ENCODE results near the gene ZFX.

ZFX gene

DNA sequence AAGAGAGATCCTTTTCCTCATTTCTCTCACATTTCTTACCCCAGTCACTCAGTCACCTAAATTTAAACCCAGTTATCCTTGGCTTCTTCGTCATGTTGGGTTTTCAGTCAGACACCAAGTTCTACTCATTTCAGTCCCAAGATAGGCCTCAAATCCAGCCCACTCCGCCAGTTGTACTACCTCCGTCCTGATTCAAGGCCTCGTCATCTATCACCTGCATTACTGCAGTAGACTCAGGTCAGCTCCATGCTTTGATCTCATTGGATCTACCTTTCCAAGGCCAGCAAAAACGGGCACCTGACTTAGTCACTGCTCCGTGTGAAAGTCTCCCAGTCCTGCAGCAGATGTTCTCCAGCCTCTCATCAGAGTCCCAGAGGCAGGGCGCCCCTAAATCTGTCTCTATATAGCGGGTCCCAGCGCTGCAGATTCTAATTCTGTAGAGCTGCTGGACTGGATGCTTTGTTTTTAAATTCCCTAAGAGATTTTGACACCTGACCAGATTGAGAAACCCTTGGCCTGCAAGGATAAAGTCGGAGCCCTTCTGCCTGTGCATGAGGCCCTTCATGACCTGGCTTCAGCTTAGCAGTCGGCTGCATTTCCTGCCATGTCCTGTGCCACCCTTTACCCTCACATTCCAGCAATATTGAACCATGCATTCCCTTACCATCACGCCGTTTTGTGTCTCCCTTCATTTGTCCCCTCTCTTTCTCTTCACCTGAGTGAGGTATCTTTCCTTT is 53.7 kb downstream of the ZFX start:
- DNase-seq = no peak

DNA sequence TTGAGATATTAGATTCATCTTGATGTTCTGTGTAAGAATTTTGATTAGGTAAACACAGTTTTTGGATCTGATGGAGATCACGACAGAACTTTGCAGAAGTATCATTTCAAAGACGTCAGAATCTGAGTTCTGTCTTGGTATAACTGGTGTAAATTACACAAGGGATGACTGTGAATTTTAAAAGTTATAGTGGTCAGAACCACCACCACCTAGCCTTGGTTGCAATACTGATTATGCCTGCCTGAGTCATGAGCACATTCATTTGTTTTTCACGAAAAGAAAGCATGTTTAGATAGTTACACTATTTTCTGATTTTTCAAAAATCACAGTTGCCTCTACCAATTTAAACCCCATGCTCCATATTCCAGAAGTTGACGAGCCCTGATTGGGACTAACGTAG is 54.8 kb downstream of the ZFX start:
- no peak for DNase-seq

DNA sequence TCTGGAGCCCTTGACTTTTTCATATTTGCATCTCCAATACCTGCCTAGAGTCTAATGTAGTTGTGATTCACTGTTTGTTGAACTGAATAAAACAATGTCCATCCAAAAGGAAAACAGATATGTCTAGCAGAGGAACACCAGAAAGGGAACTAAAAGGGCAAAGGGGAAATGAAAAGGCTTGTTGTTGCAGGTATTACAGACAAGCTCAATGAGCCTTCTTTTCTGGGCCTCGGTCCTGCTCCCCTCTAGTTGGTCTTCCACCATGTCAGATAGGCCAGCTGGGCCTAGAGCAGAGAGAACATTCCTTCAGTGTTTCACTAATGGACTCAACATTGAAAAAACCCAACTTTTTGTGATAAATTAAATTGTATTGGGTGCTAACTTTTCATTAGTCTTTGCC is 55.4 kb downstream of the ZFX start:
- DNase-seq = no peak

DNA sequence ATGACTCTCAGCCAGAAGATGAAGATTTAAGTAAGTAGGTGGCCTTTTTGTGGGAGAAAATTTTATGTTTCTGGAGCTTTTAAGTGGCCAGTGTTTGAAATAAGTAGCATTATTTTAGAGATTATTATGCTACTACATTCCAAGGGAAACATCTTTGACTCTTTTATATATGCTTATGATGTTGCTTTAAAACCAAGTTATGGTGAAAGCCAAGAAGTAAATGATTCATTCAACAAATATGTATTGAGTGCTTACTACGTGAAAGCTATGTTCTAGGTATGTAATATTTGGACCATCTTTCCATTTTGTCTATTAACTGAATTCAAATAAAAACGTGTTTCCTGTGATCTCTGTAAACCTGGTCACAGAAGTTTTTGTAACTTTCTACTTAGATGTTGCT is 58.3 kb downstream of the ZFX start:
- DNase-seq = peak; percentile 39

DNA sequence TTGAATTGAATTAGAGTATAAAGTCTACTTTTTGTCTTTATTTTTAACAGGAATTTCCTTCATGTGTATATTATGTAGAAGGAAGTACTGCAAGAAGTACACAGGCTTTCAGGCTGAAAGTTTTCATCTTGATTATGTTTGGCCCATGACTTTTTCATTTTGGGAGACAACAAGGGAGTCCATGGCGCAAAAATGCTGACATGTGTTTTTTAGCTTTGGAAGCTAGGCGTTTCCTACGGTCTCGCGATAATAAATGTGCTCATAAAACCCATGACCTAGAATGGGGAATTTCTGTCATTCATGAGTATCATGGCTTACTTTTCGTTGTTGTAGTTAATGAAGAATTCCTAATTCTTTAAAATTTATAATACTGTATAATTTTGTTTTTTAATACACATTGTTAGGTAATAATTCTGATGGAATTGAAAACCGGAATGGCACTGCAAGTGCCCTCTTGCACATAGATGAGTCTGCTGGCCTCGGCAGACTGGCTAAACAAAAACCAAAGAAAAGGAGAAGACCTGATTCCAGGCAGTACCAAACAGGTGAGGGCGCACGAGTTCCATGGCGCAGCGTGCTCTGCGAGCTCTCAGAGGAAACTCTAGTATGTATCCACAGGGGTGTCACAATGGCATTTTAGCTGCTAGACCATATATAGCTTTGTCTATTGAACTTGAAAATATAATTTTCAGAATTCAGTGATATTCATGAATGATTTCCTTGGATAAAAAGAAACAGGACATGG is 59.1 kb downstream of the ZFX start:
- DNase-seq = no peak

DNA sequence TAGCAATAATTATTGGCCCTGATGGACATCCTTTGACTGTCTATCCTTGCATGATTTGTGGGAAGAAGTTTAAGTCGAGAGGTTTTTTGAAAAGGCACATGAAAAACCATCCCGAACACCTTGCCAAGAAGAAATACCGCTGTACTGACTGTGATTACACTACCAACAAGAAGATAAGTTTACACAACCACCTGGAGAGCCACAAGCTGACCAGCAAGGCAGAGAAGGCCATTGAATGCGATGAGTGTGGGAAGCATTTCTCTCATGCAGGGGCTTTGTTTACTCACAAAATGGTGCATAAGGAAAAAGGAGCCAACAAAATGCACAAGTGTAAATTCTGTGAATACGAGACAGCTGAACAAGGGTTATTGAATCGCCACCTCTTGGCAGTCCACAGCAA is 60.7 kb downstream of the ZFX start:
- no peak for DNase-seq

DNA sequence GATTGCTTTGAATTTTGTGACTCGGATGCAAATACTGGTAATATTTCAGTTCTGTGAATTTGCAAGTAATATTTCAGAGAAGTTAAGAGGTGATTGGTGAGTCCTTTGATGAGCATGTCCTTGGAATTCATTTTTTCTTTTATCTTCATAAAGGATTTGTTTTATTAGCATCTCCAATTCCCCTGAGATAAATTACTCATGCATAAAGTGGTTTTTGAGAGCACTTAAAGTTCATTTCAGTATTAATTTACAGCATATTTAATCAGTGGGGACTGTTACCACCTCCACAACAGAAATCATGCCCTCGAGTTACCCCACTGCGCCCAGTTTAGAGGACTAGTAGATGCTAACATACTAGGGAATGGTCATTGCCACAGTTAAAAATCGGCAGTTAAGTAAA is 65.0 kb downstream of the ZFX start:
- peak; percentile 5 for DNase-seq

DNA sequence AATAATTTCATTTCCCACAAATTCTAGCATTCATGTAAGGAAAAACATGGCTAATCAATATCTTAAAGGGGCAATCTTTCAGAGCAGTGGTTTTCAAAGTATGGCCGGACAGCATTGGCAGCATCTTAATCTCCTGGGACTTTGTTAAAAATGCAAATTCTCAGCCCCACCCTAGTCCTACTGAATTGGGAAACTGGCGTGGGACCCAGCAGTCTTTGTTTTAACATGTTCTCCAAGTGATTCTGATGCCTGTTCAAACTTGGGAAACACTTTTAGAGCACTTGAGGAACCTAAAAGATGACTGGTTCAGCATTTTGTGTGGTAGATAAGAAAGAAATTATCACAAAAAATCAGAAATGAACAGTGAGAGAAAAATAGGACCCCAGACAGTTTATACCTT is 65.7 kb downstream of the ZFX start:
- DNase-seq = no peak

DNA sequence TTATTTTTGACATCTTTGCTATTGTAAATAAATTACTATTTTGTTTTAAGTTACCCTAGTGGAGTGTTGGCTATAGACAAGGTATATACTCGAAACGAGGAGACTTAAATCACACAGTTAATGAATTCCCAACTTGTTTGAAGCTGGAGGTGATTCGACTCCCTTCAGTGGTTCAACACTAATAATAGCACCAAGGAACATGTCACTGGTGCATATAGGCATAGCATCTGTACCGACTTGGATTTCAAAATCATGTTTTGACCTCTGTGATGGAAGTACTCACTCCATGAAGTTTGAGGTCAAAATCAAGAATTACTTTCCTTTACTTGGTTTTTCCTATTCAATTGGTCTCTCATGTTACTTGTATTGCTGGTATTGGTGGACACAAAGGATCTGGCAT is 66.5 kb downstream of the ZFX start:
- no peak for DNase-seq

DNA sequence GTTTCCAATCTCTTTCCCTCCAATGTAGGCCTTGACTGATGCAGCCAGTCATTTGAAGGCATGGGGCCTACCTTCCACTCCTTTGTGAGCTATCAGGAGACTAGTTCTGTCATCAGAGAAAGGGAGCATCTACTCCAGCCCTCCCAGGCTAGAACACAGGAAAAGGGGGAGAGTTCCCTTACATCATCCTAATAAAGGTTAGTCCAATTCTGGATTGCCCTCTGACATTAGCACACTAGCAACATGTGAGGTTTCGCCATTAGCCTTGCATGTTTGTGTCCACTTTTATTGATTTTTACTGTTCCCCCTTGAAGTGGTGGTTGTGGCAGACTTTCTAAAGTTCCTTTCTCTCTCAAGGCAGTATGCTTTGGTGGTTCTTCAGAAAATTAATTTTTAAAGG is 67.3 kb downstream of the ZFX start:
- no peak for DNase-seq

DNA sequence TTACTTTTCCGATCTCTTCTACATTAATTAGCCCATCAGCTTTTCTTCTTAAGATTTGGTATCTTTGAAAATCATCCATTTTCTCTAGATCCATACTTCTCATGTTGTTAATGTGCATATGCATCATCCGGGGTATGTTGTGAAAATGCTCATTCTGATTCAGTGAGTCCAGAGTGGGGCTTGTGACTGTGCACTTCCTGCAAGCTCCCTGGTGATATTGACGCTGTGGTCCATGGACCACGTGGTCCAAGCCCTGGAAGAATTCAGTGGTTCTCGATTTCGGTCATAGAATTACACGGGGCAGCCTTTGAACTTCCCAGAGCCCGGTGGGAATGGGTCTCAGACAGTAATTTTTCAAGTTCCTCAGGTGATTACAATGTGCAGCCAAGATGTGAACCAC is 69.8 kb downstream of the ZFX start:
- no peak for DNase-seq

DNA sequence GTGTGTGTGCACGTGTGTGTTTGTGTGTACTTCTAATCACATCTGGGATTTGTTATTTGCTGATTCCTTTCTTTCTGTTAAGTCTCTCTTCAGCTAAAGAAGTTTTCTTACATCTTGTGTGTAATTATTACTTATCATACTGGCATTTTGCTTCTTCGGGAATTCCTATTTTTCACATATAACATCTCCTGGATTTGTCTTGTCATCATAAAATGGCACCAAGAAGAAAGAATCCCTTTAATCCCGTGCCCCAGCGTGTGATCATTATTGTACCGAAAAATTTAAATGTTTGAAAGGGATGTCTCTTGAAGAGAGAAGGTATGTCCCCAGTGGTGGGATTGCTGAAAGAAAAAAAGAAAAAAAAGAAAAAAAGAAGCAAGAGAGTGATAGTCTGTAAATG is 72.3 kb downstream of the ZFX start:
- DNase-seq = no peak

DNA sequence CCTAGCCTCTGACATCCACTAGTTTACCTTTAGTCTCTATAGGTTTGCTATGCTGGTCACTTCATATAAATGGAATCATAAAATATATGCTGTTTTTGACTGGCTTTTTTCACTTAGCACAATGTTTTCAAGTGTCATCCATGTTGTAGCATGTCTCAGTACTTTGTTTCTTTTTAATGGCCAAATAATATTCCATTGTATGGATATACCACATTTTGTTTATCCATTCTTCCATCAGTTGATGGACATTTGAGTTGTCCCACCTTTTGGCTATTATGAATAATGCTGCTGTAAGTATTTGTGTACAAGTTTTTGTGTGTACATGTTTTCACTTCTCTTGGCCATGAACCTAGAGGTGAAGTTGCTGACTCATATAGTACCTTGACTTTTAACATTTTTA is 75.7 kb downstream of the ZFX start:
- DNase-seq = no peak

DNA sequence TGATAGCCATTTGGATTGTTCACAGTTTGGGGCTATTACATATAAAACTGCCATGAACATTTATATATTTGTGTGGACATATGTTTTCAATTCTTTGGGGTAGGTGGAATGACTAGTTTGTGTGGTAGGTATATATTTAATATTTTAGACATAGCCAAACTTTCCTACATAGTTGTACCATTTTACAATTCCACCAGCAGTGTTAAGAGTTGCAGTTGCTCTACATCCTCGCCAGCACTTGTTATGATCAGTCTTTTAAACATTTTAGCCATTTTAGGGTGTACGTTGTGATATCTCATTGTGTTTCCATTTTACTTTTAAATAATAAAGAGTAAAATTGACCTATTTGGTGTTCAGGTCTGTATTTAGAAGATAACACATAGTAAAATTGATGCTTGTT is 76.6 kb downstream of the ZFX start:
- no peak for DNase-seq

DNA sequence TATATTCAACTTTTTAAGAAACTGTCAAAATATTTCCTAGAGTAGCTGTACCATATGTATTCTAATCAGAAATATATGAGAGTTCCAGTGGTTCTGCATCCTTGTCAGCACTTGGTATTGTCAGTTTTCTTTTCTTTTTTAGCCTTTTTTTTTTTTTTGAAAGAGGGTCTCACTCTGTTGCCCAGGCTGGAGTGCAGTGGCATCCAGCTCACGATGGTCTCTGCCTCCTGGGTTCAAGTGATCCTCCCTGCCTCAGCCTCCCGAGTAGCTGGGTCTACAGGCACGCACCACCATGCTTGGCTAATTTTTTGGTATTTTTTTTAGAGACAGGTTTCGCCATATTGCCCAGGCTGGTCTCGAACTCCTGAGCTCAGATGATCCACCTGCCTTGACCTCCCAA is 79.1 kb downstream of the ZFX start:
- DNase-seq = no peak

DNA sequence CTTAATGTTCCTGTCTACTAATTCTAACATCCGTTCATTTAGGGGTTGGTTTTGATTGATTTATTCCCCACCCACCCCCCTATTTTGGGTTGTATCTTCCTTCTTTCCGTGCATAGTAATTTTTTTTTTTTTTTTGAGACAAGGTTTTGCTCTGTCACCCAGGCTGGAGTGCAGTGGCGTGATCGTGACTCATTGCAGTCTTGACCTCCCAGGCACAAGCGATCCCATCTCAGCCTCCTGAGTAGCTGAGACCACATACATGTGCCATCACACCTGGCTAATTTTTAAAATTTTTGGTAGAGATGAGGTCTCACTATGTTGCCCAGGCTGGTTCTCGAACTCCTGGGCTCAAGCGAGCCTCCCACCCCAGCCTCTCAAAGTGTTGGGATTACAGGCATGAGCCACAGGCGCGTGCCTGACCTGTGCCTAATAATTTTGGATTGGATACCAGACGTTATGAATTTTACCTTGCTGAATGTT is 79.9 kb downstream of the ZFX start:
- DNase-seq = no peak

DNA sequence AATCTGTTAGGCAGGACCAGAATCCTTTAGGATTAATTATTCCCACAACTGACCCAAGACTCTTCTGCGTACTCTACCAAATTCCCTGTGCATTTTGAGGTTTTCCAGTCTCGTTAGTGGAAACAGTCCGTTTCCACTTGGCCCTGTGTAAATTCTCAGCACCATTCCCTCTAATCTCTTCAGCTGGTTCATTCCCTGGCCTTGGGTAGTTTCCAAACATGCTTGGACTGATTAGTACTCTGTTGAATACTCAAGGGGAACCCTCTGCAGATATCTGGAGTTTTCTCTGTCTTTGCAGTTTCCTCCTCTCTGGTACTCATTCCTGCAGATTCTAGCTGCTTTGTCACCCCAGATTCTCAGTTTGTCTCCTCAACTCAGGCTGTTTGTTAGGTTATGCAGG is 80.4 kb downstream of the ZFX start:
- peak; percentile 11 for DNase-seq

DNA sequence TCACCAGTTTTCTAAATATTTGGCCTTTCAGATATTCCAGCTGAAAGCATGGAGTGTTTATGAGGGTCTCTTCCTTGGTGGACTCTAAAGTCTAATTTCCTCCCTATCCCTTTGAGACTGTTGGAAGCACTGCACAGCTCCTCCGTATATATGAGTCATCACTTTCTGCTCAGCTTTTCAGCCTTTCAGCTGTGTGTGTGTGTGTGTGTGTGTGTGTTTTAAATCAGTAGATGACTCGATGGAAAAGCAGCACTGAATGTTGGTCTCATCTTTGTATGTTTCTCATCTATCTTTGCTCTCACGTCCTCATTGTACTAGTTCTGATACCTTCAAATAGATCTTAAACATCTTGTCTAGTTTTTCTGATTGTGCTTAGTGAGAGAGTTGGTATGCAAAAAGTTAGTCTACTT is 81.6 kb downstream of the ZFX start:
- peak; percentile 88 for DNase-seq

DNA sequence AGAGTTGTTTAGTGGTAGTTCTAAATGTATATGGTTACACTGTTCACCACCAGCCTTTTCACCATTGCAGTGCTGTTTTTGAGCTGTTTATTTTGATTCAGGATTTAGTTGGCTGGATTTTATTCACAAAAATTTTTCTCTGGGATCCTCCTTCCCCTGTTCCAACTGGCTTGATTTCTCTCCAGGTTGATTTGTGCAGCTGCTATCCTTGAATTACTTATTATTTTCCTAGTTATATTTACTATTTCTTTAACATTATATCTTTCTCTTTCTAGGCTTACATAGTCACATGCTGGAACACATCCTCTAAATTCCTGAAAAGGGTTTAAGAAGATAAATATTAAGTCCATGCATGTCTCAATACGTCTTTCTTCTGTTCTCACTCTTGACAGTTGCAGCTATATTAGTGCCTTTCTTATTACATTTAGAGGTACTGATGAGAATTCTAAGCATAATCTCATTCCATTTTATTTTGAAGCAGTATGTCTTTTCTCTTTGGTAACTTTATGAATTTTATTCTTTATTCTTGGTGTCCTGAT is 82.2 kb downstream of the ZFX start:
- DNase-seq = no peak

DNA sequence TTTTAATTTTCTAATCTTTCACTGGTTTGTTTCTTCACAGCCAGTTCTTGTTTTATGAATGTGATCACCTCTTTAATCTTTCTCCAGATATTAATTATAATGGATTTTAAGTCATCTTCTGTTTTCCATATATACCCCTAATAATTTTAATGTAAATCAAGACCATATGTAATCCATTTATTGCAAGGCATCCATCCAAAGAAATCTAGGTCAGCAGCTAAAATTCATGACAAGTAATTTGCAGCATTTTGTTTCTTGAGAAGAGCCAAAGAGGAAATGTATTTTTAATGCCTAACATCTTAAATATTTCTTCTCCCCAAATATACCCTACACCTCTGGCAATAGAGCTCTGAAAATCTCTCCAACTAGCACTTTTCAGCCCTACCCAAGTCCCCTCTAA is 83.3 kb downstream of the ZFX start:
- DNase-seq = no peak

DNA sequence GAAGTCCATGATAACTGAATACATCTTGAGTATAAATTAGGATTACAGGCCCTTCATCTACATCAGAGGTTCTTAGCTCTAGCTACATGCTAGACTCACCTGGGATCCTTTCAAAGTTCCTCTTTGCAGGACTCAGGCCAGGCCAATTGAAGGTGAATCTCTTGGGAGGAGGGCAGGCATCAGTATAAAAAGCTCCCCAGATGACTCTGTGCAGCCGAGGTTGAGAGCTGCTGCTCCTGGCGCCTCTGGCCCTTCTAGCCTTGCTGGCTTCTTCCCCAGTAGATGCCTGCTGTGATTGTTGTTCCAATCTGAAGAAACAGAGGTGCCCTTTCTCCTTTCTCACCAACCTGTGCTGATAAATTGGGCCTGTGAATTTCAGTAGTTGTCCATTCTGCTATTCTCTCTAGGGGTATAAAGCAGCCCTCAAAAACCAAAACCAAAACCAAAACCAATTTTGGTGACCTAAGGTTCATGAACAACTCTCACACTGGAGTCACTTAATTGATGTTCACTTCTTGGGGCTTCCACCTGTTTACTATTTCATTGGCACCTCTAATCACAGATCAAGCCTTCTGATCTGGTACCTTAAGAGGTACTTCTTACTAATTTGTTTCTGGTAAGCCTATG is 85.7 kb downstream of the ZFX start:
- DNase-seq = no peak

DNA sequence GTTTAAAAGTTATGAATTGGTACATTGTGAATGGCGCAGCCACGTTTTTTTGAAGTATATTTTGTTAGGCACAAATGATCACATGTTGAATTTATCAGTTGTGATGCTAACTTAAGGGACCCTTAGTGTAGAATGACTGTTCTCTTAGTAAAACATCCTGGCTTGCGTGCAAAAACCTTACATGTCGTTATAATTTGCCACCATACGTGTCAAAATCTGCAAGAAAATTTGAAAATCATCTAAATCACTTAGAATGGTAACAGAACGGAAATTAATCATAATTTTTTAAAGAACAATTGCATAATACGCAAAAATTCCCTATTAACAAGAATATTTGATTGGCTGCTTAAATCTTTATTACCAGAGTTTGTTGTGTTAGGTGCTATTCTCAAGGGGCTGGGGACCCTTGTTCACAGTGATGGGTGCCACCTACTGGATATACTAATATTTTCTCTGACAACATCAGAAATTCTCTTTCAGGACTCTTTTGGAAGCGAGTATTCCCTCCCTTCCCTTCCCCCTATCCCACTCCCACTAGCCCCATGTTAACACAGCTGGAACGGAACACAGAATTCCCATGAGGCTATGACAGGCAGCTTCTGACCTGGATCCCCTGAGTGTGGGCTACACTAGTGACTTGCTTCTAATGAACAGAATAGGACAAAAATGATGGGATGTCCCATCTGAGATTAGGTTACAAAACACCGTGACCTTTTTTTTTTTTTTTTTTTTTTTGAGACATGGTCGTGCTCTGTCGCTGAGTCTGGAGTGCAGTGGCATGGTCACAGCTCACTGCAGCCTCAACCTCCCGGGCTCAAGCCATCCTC is 92.5 kb downstream of the ZFX start:
- DNase-seq = peak; percentile 26

DNA sequence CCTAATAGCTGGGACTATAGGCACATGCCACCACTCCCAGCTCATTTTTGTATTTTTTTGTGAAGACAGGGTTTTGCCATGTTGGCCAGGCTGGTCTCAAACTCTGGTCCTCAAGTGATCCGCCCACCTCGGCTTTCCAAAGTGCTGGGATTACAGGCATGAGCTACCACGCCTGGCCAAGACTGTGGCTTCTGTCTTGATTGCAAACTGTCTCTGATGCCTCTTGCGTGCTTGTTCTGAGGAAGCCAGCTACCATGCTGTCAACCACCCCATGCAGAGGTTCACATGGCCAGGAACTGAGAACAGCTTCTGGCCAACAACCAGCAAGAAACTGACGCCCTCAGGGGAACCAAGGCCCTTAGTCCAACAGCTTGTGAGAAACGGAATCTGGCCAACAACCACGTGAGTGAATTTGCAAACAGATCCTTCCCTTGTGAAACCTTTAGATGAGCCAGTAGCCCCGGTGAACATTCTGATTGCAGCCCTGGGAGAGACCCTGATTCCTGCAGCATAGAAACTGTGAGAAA is 93.2 kb downstream of the ZFX start:
- DNase-seq = peak; percentile 57

Measured in fibroblast of skin of right quadriceps (primary cell).